ENCODE results near the gene CAGE1. TPM values are rescaled to one million over a fixed set of nuclear protein-coding genes. Genes with fewer than 3 reads are reported as not detected.

Gene CAGE1
- total and polyA plus RNA-seq, 2 donors (not counting 3 experiments of a cell fraction or from before 2014, with no cell fraction given), result not detected

- no peak for TF ChIP-seq FOS (IDR thresholded peaks at IDR 0.05; ENCODE audit: borderline replicate concordance, insufficient read depth, low read length)
- TF ChIP-seq POLR2AphosphoS5 (IDR thresholded peaks at IDR 0.05; ENCODE audit: insufficient read depth, low read depth, low read length), result no peak
- no peak for TF ChIP-seq MAX (IDR thresholded peaks at IDR 0.05; ENCODE audit: insufficient read depth, insufficient read length)
- TF ChIP-seq MYC (IDR thresholded peaks at IDR 0.05; ENCODE audit: low read depth, low read length), result no peak
- TF ChIP-seq EZH2 (IDR thresholded peaks at IDR 0.05; ENCODE audit: borderline replicate concordance, low read depth, low read length, severe bottlenecking), result no peak
- TF ChIP-seq POLR2A (IDR thresholded peaks at IDR 0.05; ENCODE audit: low read depth, low read length), result no peak
- no peak for TF ChIP-seq JUN (IDR thresholded peaks at IDR 0.05; ENCODE audit: borderline replicate concordance, insufficient read depth, insufficient read length, low read depth)
- TF ChIP-seq CTCF (IDR thresholded peaks at IDR 0.05; ENCODE audit: extremely low read depth in 1 of 2, insufficient read depth in 1 of 2, low read depth in 1 of 2, low read length in 2 of 2), result no peak
- TF ChIP-seq GATA2 (IDR thresholded peaks at IDR 0.05; ENCODE audit: insufficient read depth, insufficient read length, low read depth, low read length), result no peak
- dilution Hi-C loops (cut with MboI; ENCODE audit: extremely low pct_ligation_motif_present, low sequenced_read_pairs) (no loop called here), intact Hi-C loops (cut with micrococcal nuclease) (no loop called here)
- no peak overlapping the region for H3K27ac ChIP-seq (ENCODE audit: insufficient read depth, low read depth, low read length)
- H3K4me2 ChIP-seq (ENCODE audit: insufficient read depth, low read length), result no peak overlapping the region
- H3K4me3 ChIP-seq (replicated peaks in 1 of 3; ENCODE audit: insufficient read depth in 1 of 3, low read depth in 1 of 3, low read length in 3 of 3), result no peak overlapping the region
- H3K9me1 ChIP-seq (replicated peaks; ENCODE audit: control insufficient read depth, extremely low read depth, insufficient read depth, low read length), result no peaks in the 10 kb centered on the region
- no peaks in the 10 kb centered on the region for H4K20me1 ChIP-seq (replicated peaks; ENCODE audit: control insufficient read depth, extremely low read depth, insufficient read depth, low read length)
- DNase-seq (ENCODE audit: low read depth, low spot score) (no peak), FAIRE-seq (no peak)
- H3K79me2 ChIP-seq (ENCODE audit: control insufficient read depth, insufficient read depth, low read length), result no peaks in the 10 kb centered on the region
- peaks cover 4 to 10% of the 10 kb centered on the region in 2 experiments for H3K27me3 ChIP-seq (ENCODE audit: control insufficient read depth in 2 of 2, insufficient read depth in 2 of 2, low read length in 2 of 2)
- CTCF ChIA-PET, result interaction anchor here (1.5 kb wide), 1 partner anchor 15 kb away, joined by 4 read pairs; no protein-coding TSS in a partner anchor
- no TSS peak for BruUV-seq (replicated peaks)
- H3K4me1 ChIP-seq (ENCODE audit: control insufficient read depth, extremely low read depth, insufficient read depth, low read length), result no peaks in the 10 kb centered on the region
- H2AFZ ChIP-seq (ENCODE audit: low read depth, low read length), result no peak overlapping the region
- H3K9me3 ChIP-seq (replicated peaks; ENCODE audit: control insufficient read depth, insufficient read depth, low read length), result no peaks in the 10 kb centered on the region
- POLR2A ChIA-PET, result no interaction called here
- no peaks in the 10 kb centered on the region for H3K36me3 ChIP-seq (ENCODE audit: control insufficient read depth in 2 of 2, extremely low read depth in 1 of 2, insufficient read depth in 2 of 2, low read length in 2 of 2)
- H3K9ac ChIP-seq (replicated peaks; ENCODE audit: extremely low read depth, insufficient read depth, low read length), result no peak overlapping the region
Measured at GRCh38 chr6:7331452-7331851, 58.1 kb downstream of the CAGE1 start.

All from endothelial cell of umbilical vein (primary cell).